HG03135 (cell line): ENCODE results near the gene COX19.

ENCODE experiments used
- ATAC-seq: cut with Tn5 transposase; IDR thresholded peaks from one replicate; pipeline ENCODE4 v1.9.1; 2021; ENCODE audit warnings: mild to moderate bottlenecking, moderate library complexity; ENCODE audit not compliant: unreplicated experiment

The COX19 gene

GRCh38 chr7:917255-918117 lies 57.9 kb downstream of the COX19 start:
- no peak for ATAC-seq

GRCh38 chr7:916291-916941 lies 58.9 kb downstream of the COX19 start:
- no peak for ATAC-seq
